Measurements from ENCODE around the gene HBE1.

DNA sequence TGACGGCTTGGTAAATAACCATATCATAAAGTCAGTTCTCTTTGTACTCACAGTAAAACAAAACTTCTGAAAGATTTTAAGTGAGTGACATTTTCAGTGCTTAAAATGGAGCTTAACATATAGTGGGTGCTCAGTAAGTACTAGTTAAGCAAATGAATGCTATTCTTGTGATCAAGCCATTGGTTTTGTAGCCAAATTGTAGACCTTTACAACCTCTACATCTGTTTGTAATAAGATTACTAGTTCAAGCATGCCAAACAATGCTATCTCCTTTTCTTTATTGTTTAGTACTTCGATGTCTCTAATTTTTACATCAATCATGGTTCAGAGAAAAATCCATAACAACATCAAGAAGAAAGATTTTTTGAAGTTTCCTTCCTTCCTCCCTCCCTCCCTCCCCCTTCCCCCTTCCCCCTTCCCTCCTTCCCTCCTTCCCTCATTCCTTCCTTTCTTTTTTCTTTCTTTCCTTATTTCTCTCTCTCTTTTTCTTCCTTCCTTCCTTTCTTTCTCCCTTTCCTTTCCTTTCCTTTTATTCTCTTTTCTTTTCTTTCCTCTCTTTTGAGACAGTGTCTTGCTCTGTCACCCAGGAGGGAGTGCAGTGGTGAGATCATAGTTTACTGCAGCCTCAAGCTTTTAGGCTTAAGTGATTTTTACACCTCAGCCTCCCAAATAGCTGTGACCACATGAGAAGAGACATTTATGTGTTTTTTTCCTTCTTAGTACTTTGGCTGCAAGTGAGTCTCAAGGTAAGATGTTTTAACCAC lies 37.7 kb upstream of the HBE1 start:
- TF ChIP-seq TOX (CRISPR knock-in tag; IDR thresholded peaks at IDR 0.05; ENCODE audit: borderline replicate concordance) (no peak), ZNF565 (CRISPR knock-in tag; conservative IDR thresholded peaks at IDR 0.05; ENCODE audit: low read depth) (no peak), BACH2 (CRISPR knock-in tag; IDR thresholded peaks at IDR 0.05; ENCODE audit: borderline replicate concordance) (no peak), OSR1 (CRISPR knock-in tag; IDR thresholded peaks at IDR 0.05) (no peak), ZNF70 (CRISPR knock-in tag; IDR thresholded peaks at IDR 0.05) (no peak), TCF4 (CRISPR knock-in tag; IDR thresholded peaks at IDR 0.05; ENCODE audit: borderline replicate concordance) (no peak), RARB (CRISPR knock-in tag; IDR thresholded peaks at IDR 0.05) (no peak), ZC3H10 (CRISPR knock-in tag; IDR thresholded peaks at IDR 0.05) (no peak), ZFP3 (CRISPR knock-in tag; IDR thresholded peaks at IDR 0.05) (no peak), ESRRG (CRISPR knock-in tag; IDR thresholded peaks at IDR 0.05) (no peak)
- TF ChIP-seq, protein P1, sequence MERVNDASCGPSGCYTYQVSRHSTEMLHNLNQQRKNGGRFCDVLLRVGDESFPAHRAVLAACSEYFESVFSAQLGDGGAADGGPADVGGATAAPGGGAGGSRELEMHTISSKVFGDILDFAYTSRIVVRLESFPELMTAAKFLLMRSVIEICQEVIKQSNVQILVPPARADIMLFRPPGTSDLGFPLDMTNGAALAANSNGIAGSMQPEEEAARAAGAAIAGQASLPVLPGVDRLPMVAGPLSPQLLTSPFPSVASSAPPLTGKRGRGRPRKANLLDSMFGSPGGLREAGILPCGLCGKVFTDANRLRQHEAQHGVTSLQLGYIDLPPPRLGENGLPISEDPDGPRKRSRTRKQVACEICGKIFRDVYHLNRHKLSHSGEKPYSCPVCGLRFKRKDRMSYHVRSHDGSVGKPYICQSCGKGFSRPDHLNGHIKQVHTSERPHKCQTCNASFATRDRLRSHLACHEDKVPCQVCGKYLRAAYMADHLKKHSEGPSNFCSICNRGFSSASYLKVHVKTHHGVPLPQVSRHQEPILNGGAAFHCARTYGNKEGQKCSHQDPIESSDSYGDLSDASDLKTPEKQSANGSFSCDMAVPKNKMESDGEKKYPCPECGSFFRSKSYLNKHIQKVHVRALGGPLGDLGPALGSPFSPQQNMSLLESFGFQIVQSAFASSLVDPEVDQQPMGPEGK (CRISPR knock-in tag; IDR thresholded peaks at IDR 0.05; ENCODE audit: borderline replicate concordance), result no peak

Measured in SK-N-SH treated with all-trans-retinoic acid at 6 μM for 48 hours (cell line).